Fibroblast of the aortic adventitia (primary cell): Measurements from ENCODE around the gene TMEM117. TPM values are rescaled to one million over a fixed set of nuclear protein-coding genes. Genes with fewer than 3 reads are reported as not detected.

ENCODE experiments used
- DNase-seq: peaks from one replicate; pipeline ENCODE4 v3.0.0-alpha.2; 2010; ENCODE audit warnings: low read depth
- H3K4me3 ChIP-seq: 2 replicates; pipeline ENCODE4 v1.5.1; 2011; ENCODE audit warnings: low read depth, mild to moderate bottlenecking, control low read depth, low read length, moderate library complexity
- CTCF ChIP-seq: IDR thresholded peaks from 2 replicates; pipeline ENCODE4 v1.5.1; 2011; ENCODE audit warnings: mild to moderate bottlenecking, low read length, control low read depth, inconsistent platforms; ENCODE audit not compliant: insufficient read depth
- total RNA-seq: library from RNA; depleted of rRNA; stranded (reverse); fragments of >200 nt; gene quantifications from 2 replicates; pipeline ENCODE4 v1.2.3, GENCODE V29; 2012; ENCODE audit warnings: low replicate concordance

The TMEM117 gene
- total RNA-seq, 1 donor: 9.9 TPM

- DNase-seq: no peak
- no peak for TF ChIP-seq CTCF
- H3K4me3 ChIP-seq: no peak overlapping the region
Observed at GRCh38 chr12:44077294-44077693, 241.4 kb downstream of the TMEM117 start.

- no peak for TF ChIP-seq CTCF
- DNase-seq: no peak
- no peak overlapping the region for H3K4me3 ChIP-seq
Observed at GRCh38 chr12:44078273-44078672, 242.4 kb downstream of the TMEM117 start.

GRCh38 chr12:44088647-44089046, 252.8 kb downstream of the TMEM117 start:
- no peak for DNase-seq
- H3K4me3 ChIP-seq: no peak overlapping the region
- TF ChIP-seq CTCF: no peak

GRCh38 chr12:44091948-44092606, 256.2 kb downstream of the TMEM117 start:
- no peak overlapping the region for H3K4me3 ChIP-seq
- DNase-seq: no peak
- no peak for TF ChIP-seq CTCF

- no peak overlapping the region for H3K4me3 ChIP-seq
- TF ChIP-seq CTCF: no peak
- DNase-seq: no peak
Observed at GRCh38 chr12:44098786-44099185, 262.9 kb downstream of the TMEM117 start.

GRCh38 chr12:44099486-44099885, 263.6 kb downstream of the TMEM117 start:
- no peak overlapping the region for H3K4me3 ChIP-seq
- TF ChIP-seq CTCF: no peak
- DNase-seq: no peak

GRCh38 chr12:44100264-44100663, 264.4 kb downstream of the TMEM117 start:
- DNase-seq: no peak
- H3K4me3 ChIP-seq: no peak overlapping the region
- no peak for TF ChIP-seq CTCF
